CD4-positive, CD25-positive, alpha-beta regulatory T cell (primary cell): ENCODE results near the gene REV3L. TPM values are rescaled to one million over a fixed set of nuclear protein-coding genes. Genes with fewer than 3 reads are reported as not detected.
A peak's percentile ranks its signal among the peaks of the same experiment; 100 is the strongest.

Experiments
- ATAC-seq, 2 donors: fragments of 150-1000 bp; cut with Tn5 transposase; one replicate each; pipeline ENCODE4 v1.10.0; 2021; ENCODE audit warnings: low read depth in 2 of 2, moderate number of reproducible peaks in 2 of 2, moderate library complexity in 1 of 2
- DNase-seq, 3 donors: peaks; one replicate each; pipeline versions ENCODE4 v3.0.0 to v3.0.0-alpha.2; 2012 to 2022; ENCODE audit warnings: mixed read lengths in 1 of 3
- H3K27ac ChIP-seq: one replicate; pipeline ENCODE4 v1.7.0; 2013; ENCODE audit warnings: mild to moderate bottlenecking, low read length; ENCODE audit not compliant: insufficient read depth, poor library complexity, severe bottlenecking
- H3K27me3 ChIP-seq: one replicate; pipeline ENCODE4 v1.7.0; 2013; ENCODE audit warnings: low read length; ENCODE audit not compliant: control insufficient read depth, insufficient read depth
- H3K36me3 ChIP-seq: one replicate; pipeline ENCODE4 v1.7.0; 2013; ENCODE audit warnings: mild to moderate bottlenecking, low read length, moderate library complexity; ENCODE audit not compliant: control insufficient read depth, insufficient read depth
- H3K4me1 ChIP-seq: 2 replicates; pipeline ENCODE4 v1.7.0; 2013; ENCODE audit warnings: mild to moderate bottlenecking, low read length; ENCODE audit not compliant: insufficient read depth, control insufficient read depth, poor library complexity, severe bottlenecking
- H3K4me3 ChIP-seq: one replicate; pipeline ENCODE4 v1.7.0; 2013; ENCODE audit warnings: low read depth, mild to moderate bottlenecking, low read length, moderate library complexity
- H3K9me3 ChIP-seq, 2 experiments: 1 replicate in 1 of 2; 2 replicates in 1 of 2; pipeline ENCODE4 v1.7.0; 2013; ENCODE audit warnings: low read length in 2 of 2, mild to moderate bottlenecking in 1 of 2, moderate library complexity in 1 of 2; ENCODE audit not compliant: control insufficient read depth in 2 of 2
- H3K27ac Mint-ChIP-seq, 3 donors: one replicate each; pipeline ENCODE4 v1.8.0; 2020 to 2022; ENCODE audit warnings: mild to moderate bottlenecking in 3 of 3, mixed read lengths in 3 of 3, moderate library complexity in 2 of 3
- H3K27me3 Mint-ChIP-seq: one replicate; pipeline ENCODE4 v1.8.0; 2022; ENCODE audit warnings: mild to moderate bottlenecking, mixed read lengths
- H3K36me3 Mint-ChIP-seq: one replicate; pipeline ENCODE4 v1.8.0; 2020; ENCODE audit warnings: mixed read lengths
- H3K4me1 Mint-ChIP-seq, 4 donors: one replicate each; pipeline ENCODE4 v1.8.0; 2020 to 2022; ENCODE audit warnings: mixed read lengths in 4 of 4, mild to moderate bottlenecking in 1 of 4
- H3K4me3 Mint-ChIP-seq, 4 donors: one replicate each; pipeline ENCODE4 v1.8.0; 2020 to 2022; ENCODE audit warnings: mild to moderate bottlenecking in 4 of 4, mixed read lengths in 4 of 4, moderate library complexity in 3 of 4
- H3K9me3 Mint-ChIP-seq, 7 donors: one replicate each; pipeline ENCODE4 v1.8.0; 2020 to 2022; ENCODE audit warnings: mixed read lengths in 7 of 7, mild to moderate bottlenecking in 3 of 7, moderate library complexity in 2 of 7
- polyA plus RNA-seq, 4 donors: library from polyadenylated mRNA; unstranded; fragments of 300-500 nt; fragmentation: Illumina TruSeq; gene quantifications; one replicate each; pipeline ENCODE4 v1.2.3, GENCODE V29; 2021
- total RNA-seq: library from RNA; stranded (reverse); gene quantifications from one replicate; pipeline ENCODE4 v1.2.3, GENCODE V29; 2022

The REV3L gene
- total and polyA plus RNA-seq, 5 donors from 2014 or later, result 6.5 to 35.7 (median 9.4) TPM

DNA sequence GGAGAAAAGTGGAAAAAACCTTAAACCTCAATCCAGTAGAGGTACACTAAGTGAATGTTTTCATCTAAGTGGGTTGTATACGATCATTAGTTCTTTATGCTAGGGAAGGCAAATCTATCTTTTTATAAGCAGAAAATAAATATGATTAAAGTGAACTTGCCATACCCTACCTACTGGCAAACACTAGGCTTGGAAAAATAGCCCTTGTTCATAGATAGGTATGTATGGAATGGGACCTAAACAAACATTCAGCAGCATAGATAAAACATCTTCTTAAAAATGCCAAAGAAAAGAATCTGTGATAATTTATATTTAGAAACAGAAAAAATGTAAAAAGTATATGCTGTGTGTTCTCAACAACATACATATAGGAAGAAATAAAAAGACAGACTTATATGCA lies 18.8 kb downstream of the REV3L start:
- Mint-ChIP-seq H3K4me3 (no peak overlapping the region), H3K27me3 (no peaks in the 10 kb centered on the region), H3K27ac (peak overlapping the region in 1 of 3 donors; percentile 49), H3K36me3 (peaks cover 26% of the 10 kb centered on the region), H3K9me3 (peaks cover 0 to 6% (median 0%) of the 10 kb centered on the region in 7 donors), H3K4me1 (peaks cover 25 to 39% (median 36%) of the 10 kb centered on the region in 4 donors)
- no peak overlapping the region for H3K27ac ChIP-seq
- no peaks in the 10 kb centered on the region for H3K9me3 ChIP-seq
- ATAC-seq (no peak), DNase-seq (no peak)
- H3K4me3 ChIP-seq, result no peak overlapping the region
- no peaks in the 10 kb centered on the region for H3K27me3 ChIP-seq
- H3K36me3 ChIP-seq, result peaks cover 3% of the 10 kb centered on the region
- H3K4me1 ChIP-seq, result peaks cover 3% of the 10 kb centered on the region

DNA sequence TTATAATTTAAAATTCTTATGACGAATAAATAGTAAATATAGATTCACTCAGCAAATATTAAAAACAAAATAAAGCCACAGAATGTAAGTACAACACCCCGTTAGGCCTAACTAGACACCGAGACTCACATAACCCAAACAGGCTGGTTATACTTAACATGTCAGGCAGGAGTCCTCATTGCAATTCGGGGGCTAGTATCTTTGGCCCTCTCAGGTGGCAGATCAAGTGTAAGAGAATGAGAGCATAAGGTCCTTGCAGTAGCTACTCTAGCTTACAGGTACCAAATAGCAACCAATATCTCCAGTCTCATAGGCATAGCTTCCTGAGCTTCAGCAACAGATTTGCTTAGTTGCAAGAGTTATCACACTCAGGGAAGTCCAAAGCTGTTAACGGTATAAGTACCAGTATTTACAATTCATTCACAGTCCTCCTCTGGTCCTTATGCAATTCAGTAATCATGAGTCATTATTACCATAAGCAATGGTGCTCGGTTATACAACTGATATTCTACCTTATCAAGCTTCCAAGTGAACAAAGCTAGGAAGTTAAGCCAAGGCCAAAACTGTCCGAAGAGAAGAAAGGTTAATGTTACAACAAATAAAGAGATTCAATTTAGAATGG lies 20.1 kb downstream of the REV3L start:
- peaks cover 0 to 2% of the 10 kb centered on the region in 2 experiments for H3K9me3 ChIP-seq
- Mint-ChIP-seq H3K4me3 (no peak overlapping the region), H3K27me3 (no peaks in the 10 kb centered on the region), H3K27ac (peak overlapping the region in 2 of 3 donors; percentile 68 to 88), H3K4me1 (peaks cover 24 to 44% (median 29%) of the 10 kb centered on the region in 4 donors), H3K36me3 (peaks cover 31% of the 10 kb centered on the region), H3K9me3 (peaks cover 0 to 10% (median 0%) of the 10 kb centered on the region in 7 donors)
- peaks cover 3% of the 10 kb centered on the region for H3K36me3 ChIP-seq
- DNase-seq (no peak), ATAC-seq (peak in 1 of 2 donors; percentile 12)
- H3K27me3 ChIP-seq, result no peaks in the 10 kb centered on the region
- peaks cover 3% of the 10 kb centered on the region for H3K4me1 ChIP-seq
- H3K27ac ChIP-seq, result no peak overlapping the region
- no peak overlapping the region for H3K4me3 ChIP-seq

DNA sequence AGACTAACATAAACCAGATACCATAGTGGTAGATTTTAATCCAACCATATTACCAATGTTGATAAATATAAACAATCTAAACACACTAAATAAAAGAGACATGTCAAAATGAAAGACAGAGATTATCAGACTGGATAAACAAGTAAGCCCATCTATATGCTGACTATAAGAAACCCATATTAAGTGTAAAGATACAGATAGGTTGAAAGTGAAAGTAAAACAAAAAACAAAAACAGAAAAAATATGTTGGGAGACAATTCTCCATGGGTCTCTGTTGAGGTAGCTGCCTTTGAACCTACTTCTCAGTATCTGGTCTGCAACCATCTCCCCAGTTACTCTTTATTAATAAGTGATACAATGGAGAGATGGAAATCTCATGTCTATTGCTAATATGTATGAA lies 21.2 kb downstream of the REV3L start:
- H3K27ac Mint-ChIP-seq, result peak overlapping the region; percentile 68 to 86 (median 72)
- Histone ChIP-seq H3K4me3 (peak overlapping the region; percentile 80), H3K27me3 (no peaks in the 10 kb centered on the region), H3K4me1 (peaks cover 3% of the 10 kb centered on the region), H3K9me3 (peaks cover 0 to 2% of the 10 kb centered on the region in 2 experiments), H3K27ac (peak overlapping the region; percentile 58), H3K36me3 (peaks cover 3% of the 10 kb centered on the region)
- ATAC-seq (peak; percentile 62 to 65), DNase-seq (peak in 2 of 3 donors; percentile 29 to 40)
- peaks cover 28 to 48% (median 30%) of the 10 kb centered on the region in 4 donors for H3K4me1 Mint-ChIP-seq
- H3K36me3 Mint-ChIP-seq, result peaks cover 32% of the 10 kb centered on the region
- peaks cover 0 to 10% (median 3%) of the 10 kb centered on the region in 7 donors for H3K9me3 Mint-ChIP-seq
- no peaks in the 10 kb centered on the region for H3K27me3 Mint-ChIP-seq
- peak overlapping the region; percentile 36 to 75 (median 67) for H3K4me3 Mint-ChIP-seq

DNA sequence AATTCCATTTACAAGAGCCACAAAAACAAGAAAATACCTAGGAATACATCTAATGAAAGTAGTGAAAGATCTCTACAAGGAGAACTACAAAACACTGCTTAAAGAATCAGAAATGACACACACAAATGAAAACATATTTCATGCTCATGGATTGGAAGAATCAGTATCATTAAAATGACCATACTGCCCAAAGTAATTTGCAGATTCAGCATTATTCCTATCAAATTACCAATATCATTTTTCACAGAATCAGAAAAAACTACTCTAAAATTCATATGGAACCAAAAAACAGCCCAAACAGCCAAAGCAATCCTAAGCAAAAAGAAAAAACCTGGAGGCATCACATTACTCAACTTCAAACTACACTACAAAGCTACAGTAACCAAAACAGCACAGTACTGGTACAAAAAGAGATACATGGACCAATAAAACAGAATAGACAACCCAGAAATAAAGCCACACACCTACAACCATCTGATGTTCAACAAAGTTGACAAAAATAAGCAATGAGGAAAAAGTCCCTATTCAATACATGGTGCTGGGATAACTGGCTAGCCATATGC lies 24.3 kb downstream of the REV3L start:
- H3K36me3 Mint-ChIP-seq, result peaks cover 32% of the 10 kb centered on the region
- no peak overlapping the region for H3K27ac Mint-ChIP-seq
- ATAC-seq (no peak), DNase-seq (no peak)
- Histone ChIP-seq H3K27me3 (no peaks in the 10 kb centered on the region), H3K27ac (no peak overlapping the region), H3K4me1 (peaks cover 3% of the 10 kb centered on the region), H3K9me3 (peaks cover 0 to 2% of the 10 kb centered on the region in 2 experiments), H3K4me3 (no peak overlapping the region), H3K36me3 (peaks cover 3% of the 10 kb centered on the region)
- no peak overlapping the region for H3K4me3 Mint-ChIP-seq
- H3K9me3 Mint-ChIP-seq, result peaks cover 0 to 10% (median 3%) of the 10 kb centered on the region in 7 donors
- H3K27me3 Mint-ChIP-seq, result no peaks in the 10 kb centered on the region
- peaks cover 33 to 48% (median 36%) of the 10 kb centered on the region in 4 donors for H3K4me1 Mint-ChIP-seq

DNA sequence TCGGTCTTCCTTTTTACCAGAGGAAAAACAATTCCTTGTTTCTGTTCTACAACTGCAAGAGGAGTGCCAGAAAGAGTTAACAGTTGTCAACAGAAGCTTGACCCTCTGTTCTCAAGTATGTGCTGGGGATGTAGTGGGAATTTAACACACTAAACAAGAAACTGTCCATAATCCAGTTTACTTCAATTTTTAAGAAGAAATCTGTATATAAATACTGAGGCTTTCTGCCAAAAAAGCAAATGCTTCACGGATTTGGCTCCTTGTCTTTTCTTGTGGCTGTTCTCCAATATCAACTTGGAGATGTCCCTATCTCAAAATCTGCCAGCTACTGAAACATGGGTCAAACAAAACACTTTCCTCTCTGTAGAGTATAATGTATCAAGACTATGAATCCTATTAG lies 26.8 kb downstream of the REV3L start:
- Histone ChIP-seq H3K4me1 (no peaks in the 10 kb centered on the region), H3K27ac (no peak overlapping the region), H3K4me3 (no peak overlapping the region), H3K9me3 (peaks cover 0 to 2% of the 10 kb centered on the region in 2 experiments), H3K36me3 (peaks cover 6% of the 10 kb centered on the region), H3K27me3 (no peaks in the 10 kb centered on the region)
- Mint-ChIP-seq H3K36me3 (peaks cover 29% of the 10 kb centered on the region), H3K27me3 (no peaks in the 10 kb centered on the region), H3K4me1 (peaks cover 18 to 35% (median 26%) of the 10 kb centered on the region in 4 donors), H3K27ac (peak overlapping the region in 1 of 3 donors; percentile 72), H3K4me3 (no peak overlapping the region), H3K9me3 (peaks cover 0 to 10% (median 3%) of the 10 kb centered on the region in 7 donors)
- DNase-seq (no peak), ATAC-seq (no peak)

DNA sequence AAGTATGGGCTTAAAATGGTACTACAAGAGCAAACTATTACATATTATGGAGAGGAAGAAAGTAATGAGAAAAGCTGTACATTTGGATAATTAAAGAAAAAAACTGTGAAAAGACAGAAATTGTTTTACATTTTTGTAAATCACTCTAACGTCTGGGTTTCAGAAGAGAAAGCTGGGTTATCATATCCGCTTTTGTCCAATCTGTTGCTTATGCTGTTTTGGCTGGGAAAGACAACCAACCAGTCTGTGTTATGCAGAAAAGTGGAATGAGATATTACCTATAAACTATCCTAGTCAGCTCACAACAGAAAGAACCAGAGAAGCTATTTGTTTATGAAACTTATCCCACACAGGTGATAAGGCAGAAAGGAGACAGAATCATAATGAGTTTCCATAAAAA lies 32.4 kb downstream of the REV3L start:
- H3K27ac Mint-ChIP-seq, result no peak overlapping the region
- Histone ChIP-seq H3K4me3 (no peak overlapping the region), H3K4me1 (no peaks in the 10 kb centered on the region), H3K27me3 (no peaks in the 10 kb centered on the region), H3K27ac (no peak overlapping the region), H3K36me3 (peaks cover 3% of the 10 kb centered on the region), H3K9me3 (no peaks in the 10 kb centered on the region)
- H3K4me1 Mint-ChIP-seq, result peaks cover 16 to 27% (median 20%) of the 10 kb centered on the region in 4 donors
- DNase-seq (no peak), ATAC-seq (no peak)
- H3K36me3 Mint-ChIP-seq, result no peaks in the 10 kb centered on the region
- no peak overlapping the region for H3K4me3 Mint-ChIP-seq
- no peaks in the 10 kb centered on the region for H3K27me3 Mint-ChIP-seq
- no peaks in the 10 kb centered on the region for H3K9me3 Mint-ChIP-seq

DNA sequence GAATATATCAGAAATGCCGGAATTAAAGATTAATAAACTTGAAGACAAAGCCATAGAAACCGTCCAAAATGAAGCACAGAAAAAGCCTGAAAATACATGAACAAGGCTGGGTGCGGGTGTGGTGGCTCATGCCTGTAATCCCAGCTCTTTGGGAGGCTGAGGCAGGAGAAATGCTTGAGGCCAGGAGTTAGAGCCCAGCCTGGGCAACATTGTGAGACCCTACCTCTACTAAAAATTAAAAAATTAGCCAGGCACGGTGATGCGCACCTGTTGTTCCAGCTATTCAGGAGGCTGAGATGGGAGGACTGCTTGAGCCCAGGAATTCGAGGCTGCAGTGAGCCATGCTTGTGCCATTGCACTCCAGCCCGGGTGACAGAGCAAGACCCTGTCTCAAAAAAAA lies 32.9 kb downstream of the REV3L start:
- Histone ChIP-seq H3K9me3 (no peaks in the 10 kb centered on the region), H3K27ac (no peak overlapping the region), H3K4me3 (no peak overlapping the region), H3K27me3 (no peaks in the 10 kb centered on the region), H3K4me1 (no peaks in the 10 kb centered on the region), H3K36me3 (peaks cover 3% of the 10 kb centered on the region)
- Mint-ChIP-seq H3K4me3 (no peak overlapping the region), H3K27me3 (no peaks in the 10 kb centered on the region), H3K4me1 (peaks cover 16 to 30% (median 21%) of the 10 kb centered on the region in 4 donors), H3K27ac (no peak overlapping the region), H3K36me3 (no peaks in the 10 kb centered on the region), H3K9me3 (no peaks in the 10 kb centered on the region)
- no peak for DNase-seq
- ATAC-seq, result no peak
